ENCODE measurements around the gene TRIM41.

TRIM41 gene

DNA sequence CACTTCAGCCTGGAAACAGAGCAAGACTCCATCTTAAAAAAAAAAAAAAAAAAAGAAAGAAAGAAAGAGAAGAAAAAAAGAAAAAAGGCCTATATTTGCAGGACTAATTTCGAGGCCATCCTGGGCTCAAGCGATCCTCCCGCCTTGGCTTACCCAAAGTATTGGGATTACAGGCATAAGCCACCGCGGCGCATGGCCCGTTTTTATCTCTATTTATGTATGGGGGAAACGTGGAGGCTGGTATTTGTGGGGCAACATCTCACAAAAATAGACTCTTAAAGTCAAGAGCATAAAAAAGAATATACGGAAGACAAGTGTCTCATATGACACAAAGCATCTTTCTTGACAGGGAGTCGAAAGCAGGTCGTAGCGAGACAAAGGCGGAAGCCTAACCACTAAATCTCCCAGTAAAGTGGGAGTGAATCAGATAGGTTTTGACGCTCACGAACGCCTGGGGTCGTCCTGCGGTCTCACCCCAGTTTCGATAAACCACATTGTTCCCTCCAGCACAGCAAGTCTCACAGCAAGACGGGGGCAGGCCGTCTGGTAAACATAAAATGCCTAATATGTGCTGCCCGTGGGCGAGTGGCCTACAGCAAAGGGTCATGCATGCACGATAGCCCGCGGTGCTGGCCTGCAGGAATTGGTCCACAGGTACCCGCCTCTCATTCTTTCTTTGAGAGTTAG, 1.8 kb upstream of the TRIM41 start (continued):
- TF ChIP-seq, protein P1, sequence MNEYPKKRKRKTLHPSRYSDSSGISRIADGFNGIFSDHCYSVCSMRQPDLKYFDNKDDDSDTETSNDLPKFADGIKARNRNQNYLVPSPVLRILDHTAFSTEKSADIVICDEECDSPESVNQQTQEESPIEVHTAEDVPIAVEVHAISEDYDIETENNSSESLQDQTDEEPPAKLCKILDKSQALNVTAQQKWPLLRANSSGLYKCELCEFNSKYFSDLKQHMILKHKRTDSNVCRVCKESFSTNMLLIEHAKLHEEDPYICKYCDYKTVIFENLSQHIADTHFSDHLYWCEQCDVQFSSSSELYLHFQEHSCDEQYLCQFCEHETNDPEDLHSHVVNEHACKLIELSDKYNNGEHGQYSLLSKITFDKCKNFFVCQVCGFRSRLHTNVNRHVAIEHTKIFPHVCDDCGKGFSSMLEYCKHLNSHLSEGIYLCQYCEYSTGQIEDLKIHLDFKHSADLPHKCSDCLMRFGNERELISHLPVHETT (tag by site-specific recombination; IDR thresholded peaks at IDR 0.05), result no peak
- TF ChIP-seq, protein P2, sequence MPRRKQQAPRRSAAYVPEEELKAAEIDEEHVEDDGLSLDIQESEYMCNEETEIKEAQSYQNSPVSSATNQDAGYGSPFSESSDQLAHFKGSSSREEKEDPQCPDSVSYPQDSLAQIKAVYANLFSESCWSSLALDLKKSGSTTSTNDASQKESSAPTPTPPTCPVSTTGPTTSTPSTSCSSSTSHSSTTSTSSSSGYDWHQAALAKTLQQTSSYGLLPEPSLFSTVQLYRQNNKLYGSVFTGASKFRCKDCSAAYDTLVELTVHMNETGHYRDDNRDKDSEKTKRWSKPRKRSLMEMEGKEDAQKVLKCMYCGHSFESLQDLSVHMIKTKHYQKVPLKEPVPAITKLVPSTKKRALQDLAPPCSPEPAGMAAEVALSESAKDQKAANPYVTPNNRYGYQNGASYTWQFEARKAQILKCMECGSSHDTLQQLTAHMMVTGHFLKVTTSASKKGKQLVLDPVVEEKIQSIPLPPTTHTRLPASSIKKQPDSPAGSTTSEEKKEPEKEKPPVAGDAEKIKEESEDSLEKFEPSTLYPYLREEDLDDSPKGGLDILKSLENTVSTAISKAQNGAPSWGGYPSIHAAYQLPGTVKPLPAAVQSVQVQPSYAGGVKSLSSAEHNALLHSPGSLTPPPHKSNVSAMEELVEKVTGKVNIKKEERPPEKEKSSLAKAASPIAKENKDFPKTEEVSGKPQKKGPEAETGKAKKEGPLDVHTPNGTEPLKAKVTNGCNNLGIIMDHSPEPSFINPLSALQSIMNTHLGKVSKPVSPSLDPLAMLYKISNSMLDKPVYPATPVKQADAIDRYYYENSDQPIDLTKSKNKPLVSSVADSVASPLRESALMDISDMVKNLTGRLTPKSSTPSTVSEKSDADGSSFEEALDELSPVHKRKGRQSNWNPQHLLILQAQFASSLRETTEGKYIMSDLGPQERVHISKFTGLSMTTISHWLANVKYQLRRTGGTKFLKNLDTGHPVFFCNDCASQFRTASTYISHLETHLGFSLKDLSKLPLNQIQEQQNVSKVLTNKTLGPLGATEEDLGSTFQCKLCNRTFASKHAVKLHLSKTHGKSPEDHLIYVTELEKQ (tag by site-specific recombination; IDR thresholded peaks at IDR 0.05; ENCODE audit: borderline replicate concordance), result no peak
- TF ChIP-seq ZNF544 (tag by site-specific recombination; IDR thresholded peaks at IDR 0.05) (no peak), ZNF416 (tag by site-specific recombination; IDR thresholded peaks at IDR 0.05) (no peak), OVOL3 (tag by site-specific recombination; IDR thresholded peaks at IDR 0.05) (no peak), ZBTB48 (tag by site-specific recombination; IDR thresholded peaks at IDR 0.05) (no peak), SALL2 (tag by site-specific recombination; IDR thresholded peaks at IDR 0.05; ENCODE audit: borderline replicate concordance) (no peak)

DNA sequence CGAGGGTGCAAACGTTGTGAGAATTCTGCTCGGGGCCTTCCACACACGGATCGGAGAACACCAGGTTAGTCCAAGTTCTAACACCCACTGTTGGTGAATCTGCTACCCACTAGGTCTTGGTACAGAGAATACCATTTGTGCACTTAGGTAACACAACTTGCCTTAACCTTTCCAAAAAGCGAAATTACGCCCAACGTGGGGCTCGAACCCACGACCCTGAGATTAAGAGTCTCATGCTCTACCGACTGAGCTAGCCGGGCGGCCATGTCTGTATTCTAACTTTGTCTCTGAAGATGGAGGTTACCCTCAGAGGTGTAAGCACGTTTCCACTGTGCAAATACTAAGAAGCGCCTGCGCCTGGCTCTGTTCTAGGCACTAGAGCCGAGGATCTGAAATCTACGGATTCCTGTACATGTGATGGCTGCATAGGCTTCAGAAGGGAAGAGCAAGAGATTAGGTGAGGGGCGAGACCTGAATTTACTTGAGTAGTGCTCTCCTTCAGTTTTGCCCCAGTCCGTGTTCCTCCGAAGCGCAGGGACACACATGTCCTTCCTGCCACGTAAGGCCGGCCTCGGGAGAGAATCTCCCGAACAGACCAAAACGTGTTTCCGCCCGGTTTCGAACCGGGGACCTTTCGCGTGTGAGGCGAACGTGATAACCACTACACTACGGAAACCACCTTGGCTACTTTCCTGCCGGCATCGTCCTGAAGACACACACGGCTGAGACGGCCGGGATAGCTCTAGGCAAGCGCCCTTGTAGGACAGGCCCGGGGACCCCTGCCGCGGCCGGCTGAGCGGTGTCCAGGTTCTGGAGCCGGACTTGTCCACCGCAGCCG, 1.1 kb upstream of the TRIM41 start:
- H3K36me3 ChIP-seq (ENCODE audit: control insufficient read depth in 2 of 2, insufficient read depth in 1 of 2, low read length in 2 of 2), result peaks cover 0 to 20% of the 10 kb centered on the region in 2 experiments; a peak in 2 of 3 replicates
- ChIA-PET POLR2A (interaction anchor here (0.9 to 2.6 kb wide), 8 partner anchors 13 to 37 kb away, joined by 3 to 39 read pairs (median 6); partner anchors contain the start of gene RACK1), CTCF (interaction anchor here (0.6 to 1.4 kb wide), 5 partner anchors 14 to 50 kb away, joined by 3 to 4 read pairs (median 3); no protein-coding TSS in a partner anchor)
- no peaks in the 10 kb centered on the region for H3K9me3 ChIP-seq (ENCODE audit: control insufficient read depth, insufficient read depth, low read depth, low read length)
- H3K4me1 ChIP-seq (ENCODE audit: control insufficient read depth, insufficient read depth, low read length), result no peaks in the 10 kb centered on the region
- peak overlapping the region; percentile 92 for H3K4me3 ChIP-seq (ENCODE audit: low read depth, low read length)
- peak overlapping the region; percentile 85 for H3K27ac ChIP-seq (ENCODE audit: extremely low read depth, low read depth, low read length)
- TF ChIP-seq MEIS1 (CRISPR knock-in tag; IDR thresholded peaks at IDR 0.05; ENCODE audit: borderline replicate concordance) (no peak), ZNF654 (tag by site-specific recombination; IDR thresholded peaks at IDR 0.05; ENCODE audit: low read depth) (no peak), ZNF529 (tag by site-specific recombination; IDR thresholded peaks at IDR 0.05; ENCODE audit: insufficient replicate concordance) (no peak), ZNF777 (tag by site-specific recombination; IDR thresholded peaks at IDR 0.05; ENCODE audit: borderline replicate concordance) (peak; percentile 95), ZNF24 (tag by site-specific recombination; IDR thresholded peaks at IDR 0.05) (peak; percentile 97), SETDB1 (IDR thresholded peaks at IDR 0.05; ENCODE audit: insufficient read length, low read length) (no peak), ZNF707 (tag by site-specific recombination; IDR thresholded peaks at IDR 0.05) (no peak), ZNF23 (tag by site-specific recombination; IDR thresholded peaks at IDR 0.05; ENCODE audit: borderline replicate concordance) (no peak), ZNF2 (tag by site-specific recombination; IDR thresholded peaks at IDR 0.05) (peak; percentile 75)
- TF ChIP-seq, protein P3, sequence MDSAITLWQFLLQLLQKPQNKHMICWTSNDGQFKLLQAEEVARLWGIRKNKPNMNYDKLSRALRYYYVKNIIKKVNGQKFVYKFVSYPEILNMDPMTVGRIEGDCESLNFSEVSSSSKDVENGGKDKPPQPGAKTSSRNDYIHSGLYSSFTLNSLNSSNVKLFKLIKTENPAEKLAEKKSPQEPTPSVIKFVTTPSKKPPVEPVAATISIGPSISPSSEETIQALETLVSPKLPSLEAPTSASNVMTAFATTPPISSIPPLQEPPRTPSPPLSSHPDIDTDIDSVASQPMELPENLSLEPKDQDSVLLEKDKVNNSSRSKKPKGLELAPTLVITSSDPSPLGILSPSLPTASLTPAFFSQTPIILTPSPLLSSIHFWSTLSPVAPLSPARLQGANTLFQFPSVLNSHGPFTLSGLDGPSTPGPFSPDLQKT (IDR thresholded peaks at IDR 0.05; ENCODE audit: borderline replicate concordance, low read depth, low read length), result no peak
- TF ChIP-seq, protein P4, sequence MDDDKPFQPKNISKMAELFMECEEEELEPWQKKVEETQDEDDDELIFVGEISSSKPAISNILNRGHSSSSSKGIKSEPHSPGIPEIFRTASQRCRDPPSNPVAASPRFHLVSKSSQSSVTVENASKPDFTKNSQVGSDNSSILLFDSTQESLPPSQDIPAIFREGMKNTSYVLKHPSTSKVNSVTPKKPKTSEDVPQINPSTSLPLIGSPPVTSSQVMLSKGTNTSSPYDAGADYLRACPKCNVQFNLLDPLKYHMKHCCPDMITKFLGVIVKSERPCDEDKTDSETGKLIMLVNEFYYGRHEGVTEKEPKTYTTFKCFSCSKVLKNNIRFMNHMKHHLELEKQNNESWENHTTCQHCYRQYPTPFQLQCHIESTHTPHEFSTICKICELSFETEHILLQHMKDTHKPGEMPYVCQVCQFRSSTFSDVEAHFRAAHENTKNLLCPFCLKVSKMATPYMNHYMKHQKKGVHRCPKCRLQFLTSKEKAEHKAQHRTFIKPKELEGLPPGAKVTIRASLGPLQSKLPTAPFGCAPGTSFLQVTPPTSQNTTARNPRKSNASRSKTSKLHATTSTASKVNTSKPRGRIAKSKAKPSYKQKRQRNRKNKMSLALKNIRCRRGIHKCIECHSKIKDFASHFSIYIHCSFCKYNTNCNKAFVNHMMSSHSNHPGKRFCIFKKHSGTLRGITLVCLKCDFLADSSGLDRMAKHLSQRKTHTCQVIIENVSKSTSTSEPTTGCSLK (tag by site-specific recombination; IDR thresholded peaks at IDR 0.05), result no peak
- TF ChIP-seq, protein P5, sequence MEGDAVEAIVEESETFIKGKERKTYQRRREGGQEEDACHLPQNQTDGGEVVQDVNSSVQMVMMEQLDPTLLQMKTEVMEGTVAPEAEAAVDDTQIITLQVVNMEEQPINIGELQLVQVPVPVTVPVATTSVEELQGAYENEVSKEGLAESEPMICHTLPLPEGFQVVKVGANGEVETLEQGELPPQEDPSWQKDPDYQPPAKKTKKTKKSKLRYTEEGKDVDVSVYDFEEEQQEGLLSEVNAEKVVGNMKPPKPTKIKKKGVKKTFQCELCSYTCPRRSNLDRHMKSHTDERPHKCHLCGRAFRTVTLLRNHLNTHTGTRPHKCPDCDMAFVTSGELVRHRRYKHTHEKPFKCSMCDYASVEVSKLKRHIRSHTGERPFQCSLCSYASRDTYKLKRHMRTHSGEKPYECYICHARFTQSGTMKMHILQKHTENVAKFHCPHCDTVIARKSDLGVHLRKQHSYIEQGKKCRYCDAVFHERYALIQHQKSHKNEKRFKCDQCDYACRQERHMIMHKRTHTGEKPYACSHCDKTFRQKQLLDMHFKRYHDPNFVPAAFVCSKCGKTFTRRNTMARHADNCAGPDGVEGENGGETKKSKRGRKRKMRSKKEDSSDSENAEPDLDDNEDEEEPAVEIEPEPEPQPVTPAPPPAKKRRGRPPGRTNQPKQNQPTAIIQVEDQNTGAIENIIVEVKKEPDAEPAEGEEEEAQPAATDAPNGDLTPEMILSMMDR (tag by site-specific recombination; IDR thresholded peaks at IDR 0.05), result no peak
- TF ChIP-seq, protein P6, sequence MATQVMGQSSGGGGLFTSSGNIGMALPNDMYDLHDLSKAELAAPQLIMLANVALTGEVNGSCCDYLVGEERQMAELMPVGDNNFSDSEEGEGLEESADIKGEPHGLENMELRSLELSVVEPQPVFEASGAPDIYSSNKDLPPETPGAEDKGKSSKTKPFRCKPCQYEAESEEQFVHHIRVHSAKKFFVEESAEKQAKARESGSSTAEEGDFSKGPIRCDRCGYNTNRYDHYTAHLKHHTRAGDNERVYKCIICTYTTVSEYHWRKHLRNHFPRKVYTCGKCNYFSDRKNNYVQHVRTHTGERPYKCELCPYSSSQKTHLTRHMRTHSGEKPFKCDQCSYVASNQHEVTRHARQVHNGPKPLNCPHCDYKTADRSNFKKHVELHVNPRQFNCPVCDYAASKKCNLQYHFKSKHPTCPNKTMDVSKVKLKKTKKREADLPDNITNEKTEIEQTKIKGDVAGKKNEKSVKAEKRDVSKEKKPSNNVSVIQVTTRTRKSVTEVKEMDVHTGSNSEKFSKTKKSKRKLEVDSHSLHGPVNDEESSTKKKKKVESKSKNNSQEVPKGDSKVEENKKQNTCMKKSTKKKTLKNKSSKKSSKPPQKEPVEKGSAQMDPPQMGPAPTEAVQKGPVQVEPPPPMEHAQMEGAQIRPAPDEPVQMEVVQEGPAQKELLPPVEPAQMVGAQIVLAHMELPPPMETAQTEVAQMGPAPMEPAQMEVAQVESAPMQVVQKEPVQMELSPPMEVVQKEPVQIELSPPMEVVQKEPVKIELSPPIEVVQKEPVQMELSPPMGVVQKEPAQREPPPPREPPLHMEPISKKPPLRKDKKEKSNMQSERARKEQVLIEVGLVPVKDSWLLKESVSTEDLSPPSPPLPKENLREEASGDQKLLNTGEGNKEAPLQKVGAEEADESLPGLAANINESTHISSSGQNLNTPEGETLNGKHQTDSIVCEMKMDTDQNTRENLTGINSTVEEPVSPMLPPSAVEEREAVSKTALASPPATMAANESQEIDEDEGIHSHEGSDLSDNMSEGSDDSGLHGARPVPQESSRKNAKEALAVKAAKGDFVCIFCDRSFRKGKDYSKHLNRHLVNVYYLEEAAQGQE (tag by site-specific recombination; IDR thresholded peaks at IDR 0.05), result peak; percentile 47
